ENCODE measurements around the gene CDH13. TPM values are rescaled to one million over a fixed set of nuclear protein-coding genes. Genes with fewer than 3 reads are reported as not detected.

CDH13 gene
- total and polyA plus RNA-seq, 12 donors = 0.86 to 30.6 (median 2.4) TPM

- Histone ChIP-seq H3K4me3 (no peak overlapping the region), H3K36me3 (replicated peaks in 1 of 2) (no peaks in the 10 kb centered on the region), H3K27me3 (no peaks in the 10 kb centered on the region), H3K4me1 (replicated peaks in 1 of 2) (no peaks in the 10 kb centered on the region), H3K9me3 (replicated peaks in 1 of 3) (no peaks in the 10 kb centered on the region), H3K27ac (no peak overlapping the region)
- 72 to 79% (median 77%) methylated on average over 10 of the region's 10 CpGs for WGBS, 4 donors
- DNase-seq = no peak
- TF ChIP-seq POLR2A (IDR thresholded peaks at IDR 0.05) = no peak
- TF ChIP-seq CTCF (IDR thresholded peaks at IDR 0.05) = no peak
- intact Hi-C loops (cut with DNase I) = no loop called here
Observed at GRCh38 chr16:83044589-83044988, 417.8 kb downstream of the CDH13 start.

- Histone ChIP-seq H3K4me3 (no peak overlapping the region), H3K9me3 (replicated peaks in 1 of 3) (no peaks in the 10 kb centered on the region), H3K27me3 (no peaks in the 10 kb centered on the region), H3K27ac (no peak overlapping the region), H3K4me1 (replicated peaks in 1 of 2) (no peaks in the 10 kb centered on the region), H3K36me3 (replicated peaks in 1 of 2) (no peaks in the 10 kb centered on the region)
- TF ChIP-seq CTCF (IDR thresholded peaks at IDR 0.05) (no peak), POLR2A (IDR thresholded peaks at IDR 0.05) (no peak)
- no peak for DNase-seq
- intact Hi-C loops (cut with DNase I) = no loop called here
Observed at GRCh38 chr16:83045790-83046189, 419.0 kb downstream of the CDH13 start.

DNA sequence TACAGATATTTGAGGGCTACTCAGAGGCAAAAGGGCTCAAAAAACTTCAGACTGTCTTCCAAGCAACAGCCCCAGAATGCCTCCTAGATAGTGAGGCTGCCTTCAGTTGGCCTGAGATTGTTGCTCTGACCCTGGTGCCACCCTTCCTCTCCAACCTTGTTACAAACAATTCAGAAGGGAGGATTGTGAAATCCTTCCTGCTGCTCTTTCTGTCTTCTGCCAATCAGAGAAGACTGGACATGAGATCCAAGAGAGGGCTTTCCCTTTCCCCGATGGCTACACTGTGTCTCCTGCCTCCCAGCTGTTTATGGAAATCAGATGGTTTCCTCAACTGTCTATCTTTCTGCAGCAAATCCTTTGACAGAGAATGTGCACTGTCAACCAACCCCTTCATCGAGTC lies 419.9 kb downstream of the CDH13 start:
- TF ChIP-seq CTCF (IDR thresholded peaks at IDR 0.05) (no peak), POLR2A (IDR thresholded peaks at IDR 0.05) (no peak)
- H3K4me1 ChIP-seq (replicated peaks in 1 of 2) = no peaks in the 10 kb centered on the region
- no peak overlapping the region for H3K27ac ChIP-seq
- H3K9me3 ChIP-seq (replicated peaks in 1 of 3) = no peaks in the 10 kb centered on the region
- 41 to 58% (median 54%) methylated on average over 2 of the region's 2 CpGs for WGBS, 4 donors
- intact Hi-C loops (cut with DNase I) = no loop called here
- DNase-seq = no peak
- H3K27me3 ChIP-seq = no peaks in the 10 kb centered on the region
- H3K4me3 ChIP-seq = no peak overlapping the region
- no peaks in the 10 kb centered on the region for H3K36me3 ChIP-seq (replicated peaks in 1 of 2)

- Histone ChIP-seq H3K4me3 (no peak overlapping the region), H3K27ac (no peak overlapping the region), H3K4me1 (replicated peaks in 1 of 2) (no peaks in the 10 kb centered on the region), H3K27me3 (no peaks in the 10 kb centered on the region), H3K36me3 (replicated peaks in 1 of 2) (no peaks in the 10 kb centered on the region), H3K9me3 (replicated peaks in 1 of 3) (no peaks in the 10 kb centered on the region)
- intact Hi-C loops (cut with DNase I) = no loop called here
- WGBS, 4 donors = 70 to 79% (median 74%) methylated on average over 2 of the region's 2 CpGs
- TF ChIP-seq POLR2A (IDR thresholded peaks at IDR 0.05) (no peak), CTCF (IDR thresholded peaks at IDR 0.05) (no peak)
- DNase-seq = no peak
Observed at GRCh38 chr16:83051451-83051850, 424.7 kb downstream of the CDH13 start.

Data from adrenal gland (tissue), 12 donors.